HG03095 (cell line): Measurements from ENCODE around the gene LOXL3.

Source experiments
- ATAC-seq: cut with Tn5 transposase; IDR thresholded peaks from one replicate; pipeline ENCODE4 v1.9.1; 2021; ENCODE audit warnings: moderate library complexity; ENCODE audit not compliant: unreplicated experiment

The LOXL3 gene

GRCh38 chr2:74511104-74511989 lies 42.4 kb downstream of the LOXL3 start:
- no peak for ATAC-seq

GRCh38 chr2:74510272-74510671 lies 43.5 kb downstream of the LOXL3 start:
- ATAC-seq: no peak

- ATAC-seq: no peak
Measured at GRCh38 chr2:74507926-74508520, 45.7 kb downstream of the LOXL3 start.

- peak; percentile 84 for ATAC-seq
Measured at GRCh38 chr2:74507145-74507925, 46.4 kb downstream of the LOXL3 start, which contains the start of gene PCGF1. TSS of gene PCGF1 (minus strand) at chr2:74507695. CDS start at chr2:74507668, 27 bp downstream.

- ATAC-seq: no peak
Measured at GRCh38 chr2:74505448-74506246, 48.1 kb downstream of the LOXL3 start.

GRCh38 chr2:74504591-74504990 lies 49.2 kb downstream of the LOXL3 start:
- no peak for ATAC-seq

- no peak for ATAC-seq
Measured at GRCh38 chr2:74503506-74504475, 50.0 kb downstream of the LOXL3 start.

GRCh38 chr2:74502720-74503505 lies 50.8 kb downstream of the LOXL3 start:
- ATAC-seq: peak; percentile 40

- ATAC-seq: no peak
Measured at GRCh38 chr2:74502147-74502719, 51.5 kb downstream of the LOXL3 start.

GRCh38 chr2:74501335-74502071 lies 52.2 kb downstream of the LOXL3 start:
- no peak for ATAC-seq

GRCh38 chr2:74500578-74500946 lies 53.2 kb downstream of the LOXL3 start:
- ATAC-seq: no peak

- ATAC-seq: no peak
Measured at GRCh38 chr2:74499940-74500577, 53.7 kb downstream of the LOXL3 start.

GRCh38 chr2:74499267-74499939 lies 54.3 kb downstream of the LOXL3 start, which contains the start of gene LBX2:
TSS of gene LBX2 (minus strand) at chr2:74499603. CDS start at chr2:74499537, 66 bp downstream.
- no peak for ATAC-seq

GRCh38 chr2:74498500-74499266 lies 55.1 kb downstream of the LOXL3 start:
- no peak for ATAC-seq

GRCh38 chr2:74497777-74498499 lies 55.8 kb downstream of the LOXL3 start:
- no peak for ATAC-seq
